Pancreas (tissue), 10 donors: ENCODE measurements around the gene ODC1. TPM values are rescaled to one million over a fixed set of nuclear protein-coding genes. Genes with fewer than 3 reads are reported as not detected.
A peak's percentile ranks its signal among the peaks of the same experiment; 100 is the strongest.

Source experiments
- ATAC-seq, 4 donors: fragments of 200-7000 bp; cut with Tn5 transposase; one replicate each; pipeline versions ENCODE4 v1.8.0 to v1.9.1; 2020; ENCODE audit warnings: mild to moderate bottlenecking in 4 of 4, moderate library complexity in 4 of 4
- DNase-seq, 6 donors: peaks; one replicate each; pipeline ENCODE4 v3.0.0-alpha.2; 2020
- FAIRE-seq: peaks from 2 replicates; lab custom pipeline; 2012; peaks lifted over from hg19 to GRCh38; lab: Jason Lieb, UNC
- H3K27ac ChIP-seq, 4 donors: fragments of 200-600 bp; sonication (generic); 1 replicate in 3 of 4; 2 replicates in 1 of 4; pipeline versions ENCODE4 v1.5.0 to v1.8.0; 2020
- H3K27me3 ChIP-seq, 4 donors: fragments of 200-600 bp; one replicate each; pipeline ENCODE4 v1.8.0; 2021
- H3K36me3 ChIP-seq, 3 donors: fragments of 200-600 bp; sonication (generic) in 1 of 3; one replicate each; pipeline versions ENCODE4 v1.5.0 to v1.8.0; 2020 to 2021
- H3K4me1 ChIP-seq, 3 donors: fragments of 200-600 bp; one replicate each; pipeline ENCODE4 v1.8.0; 2021
- H3K4me3 ChIP-seq, 4 donors: fragments of 200-600 bp; sonication (generic) in 2 of 4; one replicate each; pipeline versions ENCODE4 v1.5.0 to v1.8.0; 2020 to 2021
- H3K9me3 ChIP-seq, 4 donors: fragments of 200-600 bp; one replicate each; pipeline ENCODE4 v1.8.0; 2021
- WGBS, 2 donors: extraction: QIAGEN DNeasy Blood & Tissue Kit; methylation state at CpG; one replicate each; pipeline ENCODE4 v1.1.7; 2013; 5-methylcytosine and 5-hydroxymethylcytosine counted together
- intact Hi-C, 3 donors: fragments of 100-400 bp; cut with DNase I; formaldehyde crosslinking; loops; one replicate each; pipeline versions ENCODE4 v1.11.1 to v1.14.2; 2022
- polyA plus RNA-seq, 2 donors: library from polyadenylated mRNA; stranded (reverse); fragments of 200-250 nt; gene quantifications; one replicate each; pipeline ENCODE4 v1.2.3, GENCODE V29; 2013
- total RNA-seq, 6 donors: library from RNA; stranded (reverse); fragmentation: NEBNext Ultra II Directional in 4 of 6; extraction: Animal tissue kit (Norgen Biotek cat#: 25700) in 4 of 6; gene quantifications; one replicate each; pipeline versions ENCODE4 v1.2.1 to v1.2.4, GENCODE V29; 2021 to 2023
- TF ChIP-seq, protein P1 (sequence below), 4 donors: fragments of 200-600 bp; sonication (generic) in 3 of 4; IDR thresholded peaks; one replicate each; pipeline versions ENCODE4 v1.5.0 to v1.8.0; 2021; ENCODE audit warnings: antibody characterized with exemption in 4 of 4
- donor health status: healthy with polysubstance abuse.
- donor health status: DM: no; HTN: no; CAD: no; lungs with moderate emphysema.
- donor health status: DM: no; HTN: no; CAD: no.
- donor health status: control.
- donor health status: control.
- donor health status: Bipolar disorder and iron deficiency.
- donor health status: DM: yes; HTN: yes; CAD: no.
- donor health status: DM: no; HTN: no; CAD: no.
- donor health status: DM: no; HTN: no; CAD: no.
- donor health status: DM: yes; HTN: yes; CAD: no.

The ODC1 gene
- total and polyA plus RNA-seq, 8 donors: 9.3 to 52.2 (median 28.5) TPM

DNA sequence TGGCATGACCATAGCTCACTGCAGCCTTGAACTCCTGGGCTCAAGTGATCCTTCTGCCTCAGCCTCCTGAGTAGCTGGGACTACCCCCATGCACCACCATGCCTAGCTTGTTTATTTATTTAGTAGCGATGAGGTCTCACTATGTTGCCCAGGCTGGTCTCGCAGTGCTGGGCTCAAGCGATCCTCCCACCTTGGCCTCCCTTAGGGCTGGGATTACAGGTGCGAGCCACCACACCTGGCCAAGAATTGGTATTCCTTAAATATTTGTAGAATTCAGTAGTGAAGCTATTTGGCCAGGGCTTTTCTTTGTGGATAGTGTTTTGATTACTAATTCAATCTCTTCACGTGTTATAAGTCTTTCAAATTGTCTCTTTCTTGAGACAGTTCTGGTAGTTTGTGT, 56.0 kb downstream of the ODC1 start:
- H3K9me3 ChIP-seq: no peaks in the 10 kb centered on the region
- no peak for FAIRE-seq
- intact Hi-C loops: no loop called here
- H3K36me3 ChIP-seq: no peaks in the 10 kb centered on the region
- H3K4me1 ChIP-seq: peaks cover 0 to 7% (median 0%) of the 10 kb centered on the region in 3 donors
- DNase-seq: peak in 1 of 6 donors; percentile 18
- H3K27ac ChIP-seq: no peak overlapping the region
- ATAC-seq: no peak
- no peak overlapping the region for H3K4me3 ChIP-seq
- TF ChIP-seq, protein P1, sequence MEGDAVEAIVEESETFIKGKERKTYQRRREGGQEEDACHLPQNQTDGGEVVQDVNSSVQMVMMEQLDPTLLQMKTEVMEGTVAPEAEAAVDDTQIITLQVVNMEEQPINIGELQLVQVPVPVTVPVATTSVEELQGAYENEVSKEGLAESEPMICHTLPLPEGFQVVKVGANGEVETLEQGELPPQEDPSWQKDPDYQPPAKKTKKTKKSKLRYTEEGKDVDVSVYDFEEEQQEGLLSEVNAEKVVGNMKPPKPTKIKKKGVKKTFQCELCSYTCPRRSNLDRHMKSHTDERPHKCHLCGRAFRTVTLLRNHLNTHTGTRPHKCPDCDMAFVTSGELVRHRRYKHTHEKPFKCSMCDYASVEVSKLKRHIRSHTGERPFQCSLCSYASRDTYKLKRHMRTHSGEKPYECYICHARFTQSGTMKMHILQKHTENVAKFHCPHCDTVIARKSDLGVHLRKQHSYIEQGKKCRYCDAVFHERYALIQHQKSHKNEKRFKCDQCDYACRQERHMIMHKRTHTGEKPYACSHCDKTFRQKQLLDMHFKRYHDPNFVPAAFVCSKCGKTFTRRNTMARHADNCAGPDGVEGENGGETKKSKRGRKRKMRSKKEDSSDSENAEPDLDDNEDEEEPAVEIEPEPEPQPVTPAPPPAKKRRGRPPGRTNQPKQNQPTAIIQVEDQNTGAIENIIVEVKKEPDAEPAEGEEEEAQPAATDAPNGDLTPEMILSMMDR (IDR thresholded peaks at IDR 0.05): no peak
- no peaks in the 10 kb centered on the region for H3K27me3 ChIP-seq
- WGBS, 2 donors: 88 to 90% methylated on average over 5 of the region's 5 CpGs

DNA sequence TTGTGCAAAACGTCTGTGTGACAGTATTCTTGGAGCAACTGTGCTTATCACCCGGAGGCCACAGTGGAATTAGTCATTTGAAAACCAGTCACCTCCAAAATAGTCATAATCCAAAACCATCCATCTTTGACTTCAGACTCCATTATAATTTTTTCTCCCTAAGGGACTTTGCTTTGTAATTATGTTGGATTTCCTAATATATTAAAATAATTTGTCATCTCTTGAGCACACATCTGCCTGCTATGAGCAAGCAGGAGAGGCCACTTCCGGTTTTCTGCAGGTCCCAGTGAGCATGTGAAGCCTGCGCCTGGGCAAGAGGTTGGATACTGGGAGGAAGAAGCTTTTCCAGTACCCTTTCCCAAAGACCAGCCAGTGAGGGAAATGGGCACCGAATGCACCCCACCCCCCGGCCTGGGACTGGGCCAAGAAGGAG, 57.7 kb downstream of the ODC1 start:
- TF ChIP-seq, protein P1 (IDR thresholded peaks at IDR 0.05): no peak
- intact Hi-C loops: no loop called here
- ATAC-seq: no peak
- DNase-seq: no peak
- Histone ChIP-seq H3K4me1 (peaks cover 0 to 7% (median 0%) of the 10 kb centered on the region in 3 donors), H3K27me3 (no peaks in the 10 kb centered on the region), H3K36me3 (no peaks in the 10 kb centered on the region), H3K27ac (no peak overlapping the region), H3K9me3 (no peaks in the 10 kb centered on the region), H3K4me3 (no peak overlapping the region)
- no peak for FAIRE-seq
- 61 to 63% methylated on average over 6 of the region's 6 CpGs for WGBS, 2 donors

Other genes starting within 250 kb of the ODC1 start
- gene HPCAL1, start 145.4 kb downstream of the ODC1 start, total RNA-seq: 10 to 100 TPM; 24.3 to 32.7 (median 26.8) TPM
- gene HPCAL1, start 145.4 kb downstream of the ODC1 start, polyA plus RNA-seq: 10 to 100 TPM; 22.1 to 27.3 TPM
- 10 to 100 TPM; 10.3 to 13.5 (median 12.8) TPM for gene NOL10, start 241.6 kb upstream of the ODC1 start, total RNA-seq
- 10 to 100 TPM in 1 of 2 donors, 1 to 10 TPM in 1; 6.3 to 12.3 TPM for gene NOL10, start 241.6 kb upstream of the ODC1 start, polyA plus RNA-seq